H9 (cell line): ENCODE measurements around the gene SEMA6C. TPM values are rescaled to one million over a fixed set of nuclear protein-coding genes. Genes with fewer than 3 reads are reported as not detected.

ENCODE experiments used
- DNase-seq: peaks from one replicate; pipeline ENCODE4 v3.0.0-alpha.2; 2017
- H2AFZ ChIP-seq: one replicate; pipeline ENCODE4 v1.6.1; 2013; ENCODE audit warnings: mild to moderate bottlenecking, low read length, control low read depth, moderate library complexity
- H2AK5ac ChIP-seq: 2 replicates; pipeline ENCODE4 v1.6.1; 2013; ENCODE audit warnings: low read length, control low read depth, mixed read lengths; ENCODE audit not compliant: insufficient read length
- H2BK120ac ChIP-seq: one replicate; pipeline ENCODE4 v1.6.1; 2013; ENCODE audit warnings: low read depth, mild to moderate bottlenecking, low read length, control low read depth, inconsistent platforms; ENCODE audit not compliant: poor library complexity, severe bottlenecking
- H2BK12ac ChIP-seq: 2 replicates; pipeline ENCODE4 v1.6.1; 2013; ENCODE audit warnings: low read length, control low read depth, mixed read lengths, low read depth; ENCODE audit not compliant: insufficient read length
- H2BK15ac ChIP-seq: 2 replicates; pipeline ENCODE4 v1.6.1; 2013; ENCODE audit warnings: low read depth, low read length, control low read depth
- H2BK20ac ChIP-seq: one replicate; pipeline ENCODE4 v1.6.1; 2013; ENCODE audit warnings: low read depth, mild to moderate bottlenecking, low read length, control low read depth, inconsistent platforms; ENCODE audit not compliant: poor library complexity, severe bottlenecking
- H2BK5ac ChIP-seq: 2 replicates; pipeline ENCODE4 v1.6.1; 2013; ENCODE audit warnings: low read length, control low read depth, mixed read lengths; ENCODE audit not compliant: insufficient read length
- H3K14ac ChIP-seq: 2 replicates; pipeline ENCODE4 v1.6.1; 2013; ENCODE audit warnings: low read length, control low read depth; ENCODE audit not compliant: insufficient read depth
- H3K18ac ChIP-seq: 2 replicates; pipeline ENCODE4 v1.6.1; 2013; ENCODE audit warnings: low read depth, mild to moderate bottlenecking, mixed read lengths, low read length, control low read depth; ENCODE audit not compliant: insufficient read length
- H3K23ac ChIP-seq: 2 replicates; pipeline ENCODE4 v1.6.1; 2013; ENCODE audit warnings: low read length, control low read depth, mixed read lengths, low read depth; ENCODE audit not compliant: insufficient read length
- H3K23me2 ChIP-seq: 2 replicates; pipeline ENCODE4 v1.6.1; 2013; ENCODE audit warnings: low read depth, mild to moderate bottlenecking, mixed read lengths, low read length, control low read depth; ENCODE audit not compliant: insufficient read length, poor library complexity, severe bottlenecking
- H3K27ac ChIP-seq: 2 replicates; pipeline ENCODE4 v1.5.1; 2013; ENCODE audit warnings: low read length, control low read depth, mixed read lengths, low read depth; ENCODE audit not compliant: insufficient read length
- H3K27me3 ChIP-seq: 2 replicates; pipeline ENCODE4 v1.6.1; 2013; ENCODE audit warnings: low read length, control low read depth, inconsistent platforms; ENCODE audit not compliant: insufficient read depth
- H3K4ac ChIP-seq: 2 replicates; pipeline ENCODE4 v1.6.1; 2013; ENCODE audit warnings: low read depth, mild to moderate bottlenecking, control low read depth, inconsistent platforms, low read length, moderate library complexity
- H3K4me1 ChIP-seq: 2 replicates; pipeline ENCODE4 v1.6.1; 2013; ENCODE audit warnings: low read length, control low read depth, inconsistent platforms; ENCODE audit not compliant: insufficient read depth
- H3K4me2 ChIP-seq: 2 replicates; pipeline ENCODE4 v1.6.1; 2013; ENCODE audit warnings: low read length, control low read depth, mixed read lengths; ENCODE audit not compliant: insufficient read length, insufficient read depth
- H3K56ac ChIP-seq: 2 replicates; pipeline ENCODE4 v1.6.1; 2013; ENCODE audit warnings: low read depth, mild to moderate bottlenecking, mixed read lengths, low read length, control low read depth; ENCODE audit not compliant: insufficient read length
- H3K79me1 ChIP-seq: 2 replicates; pipeline ENCODE4 v1.6.1; 2013; ENCODE audit warnings: low read depth, mild to moderate bottlenecking, moderate library complexity, low read length, control low read depth, inconsistent platforms; ENCODE audit not compliant: insufficient read depth, poor library complexity, severe bottlenecking
- H3K79me2 ChIP-seq: 2 replicates; pipeline ENCODE4 v1.6.1; 2013; ENCODE audit warnings: low read length, control low read depth, inconsistent platforms; ENCODE audit not compliant: insufficient read depth
- H3K9ac ChIP-seq: 2 replicates; pipeline ENCODE4 v1.6.1; 2013; ENCODE audit warnings: low read length, control low read depth, mixed read lengths; ENCODE audit not compliant: insufficient read length; ENCODE audit errors: extremely low read depth
- H3K9me3 ChIP-seq: one replicate; pipeline ENCODE4 v1.6.1; 2013; ENCODE audit warnings: low read depth, low read length, inconsistent platforms; ENCODE audit not compliant: control insufficient read depth
- H3T11ph ChIP-seq: one replicate; pipeline ENCODE4 v1.6.1; 2013; ENCODE audit warnings: mild to moderate bottlenecking, low read length, control low read depth, inconsistent platforms
- H4K20me1 ChIP-seq: one replicate; pipeline ENCODE4 v1.6.1; 2013; ENCODE audit not compliant: control insufficient read depth, insufficient read length, insufficient read depth
- H4K5ac ChIP-seq: 2 replicates; pipeline ENCODE4 v1.6.1; 2013; ENCODE audit warnings: low read depth, mild to moderate bottlenecking, mixed read lengths, low read length, control low read depth; ENCODE audit not compliant: insufficient read length
- H4K8ac ChIP-seq: replicated peaks from 2 replicates; pipeline ENCODE4 v1.6.1; 2013; ENCODE audit warnings: low read length, control low read depth, mixed read lengths, low read depth; ENCODE audit not compliant: insufficient read length
- H4K91ac ChIP-seq: 2 replicates; pipeline ENCODE4 v1.6.1; 2013; ENCODE audit warnings: low read depth, mild to moderate bottlenecking, moderate library complexity, mixed read lengths, low read length, control low read depth; ENCODE audit not compliant: insufficient read length
- H3K27ac Mint-ChIP-seq, 3 experiments: 2 replicates in 2 of 3; 3 replicates in 1 of 3; pipeline ENCODE4 v1.8.0; 2020 to 2021; ENCODE audit warnings: mixed read lengths in 3 of 3, mild to moderate bottlenecking in 1 of 3, moderate library complexity in 1 of 3
- H3K27me3 Mint-ChIP-seq: 2 replicates; pipeline ENCODE4 v1.8.0; 2021; ENCODE audit warnings: low read depth, mild to moderate bottlenecking, moderate library complexity, mixed read lengths
- H3K36me3 Mint-ChIP-seq, 3 experiments: 2 replicates in 2 of 3; 3 replicates in 1 of 3; pipeline ENCODE4 v1.8.0; 2020 to 2021; ENCODE audit warnings: low read depth in 3 of 3, mixed read lengths in 3 of 3; ENCODE audit not compliant: insufficient read depth in 1 of 3
- H3K4me1 Mint-ChIP-seq, 2 experiments: 2 replicates each; pipeline ENCODE4 v1.8.0; 2020; ENCODE audit warnings: mixed read lengths in 2 of 2
- H3K4me3 Mint-ChIP-seq, 2 experiments: 2 replicates in 1 of 2; 3 replicates in 1 of 2; pipeline ENCODE4 v1.8.0; 2020 to 2021; ENCODE audit warnings: mild to moderate bottlenecking in 2 of 2, mixed read lengths in 2 of 2, moderate library complexity in 1 of 2
- H3K9me3 Mint-ChIP-seq, 2 experiments: 2 replicates in 1 of 2; 3 replicates in 1 of 2; pipeline ENCODE4 v1.8.0; 2020; ENCODE audit warnings: mild to moderate bottlenecking in 2 of 2, mixed read lengths in 2 of 2, moderate library complexity in 1 of 2
- total RNA-seq: library from RNA; stranded (reverse); gene quantifications from 2 replicates; pipeline ENCODE4 v1.2.1, GENCODE V29; 2021
- TF ChIP-seq, protein P1 (sequence below): fragments of 200-600 bp; sonication (generic); conservative IDR thresholded peaks from 3 replicates; pipeline ENCODE4 v1.8.0; 2021; ENCODE audit warnings: antibody characterized with exemption, mild to moderate bottlenecking

Gene SEMA6C
- total RNA-seq, 1 experiment from 2014 or later: 12.3 TPM

DNA sequence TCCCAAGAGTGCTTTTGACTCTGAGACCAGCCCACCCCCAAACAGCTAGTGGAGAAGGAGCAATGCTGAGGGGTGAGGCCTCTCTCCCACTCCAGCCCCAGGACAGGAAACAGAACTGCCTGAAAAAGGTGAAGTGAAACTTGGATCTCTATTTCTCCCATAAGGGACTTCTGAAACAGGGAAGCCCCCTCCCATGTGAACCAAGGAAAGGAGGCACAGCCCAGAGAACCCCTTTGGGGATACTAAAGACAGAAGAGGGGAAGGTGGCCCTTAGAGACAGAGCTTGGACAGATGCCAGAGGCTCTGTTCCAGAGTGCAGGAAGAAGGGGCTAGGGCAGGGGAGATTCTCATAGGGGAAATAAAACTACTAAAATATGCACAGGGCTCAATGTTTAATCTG is 12.9 kb upstream of the SEMA6C start:
- Mint-ChIP-seq H3K27ac (peak overlapping the region in 2 of 3 experiments; percentile 53 to 59; a peak in 2 of 7 replicates), H3K4me3 (no peak overlapping the region), H3K4me1 (peaks cover 12 to 14% of the 10 kb centered on the region in 2 experiments), H3K27me3 (no peaks in the 10 kb centered on the region), H3K36me3 (peaks cover 5 to 29% (median 25%) of the 10 kb centered on the region in 3 experiments; a peak in 6 of 7 replicates), H3K9me3 (no peaks in the 10 kb centered on the region; a peak in 1 of 5 replicates)
- Histone ChIP-seq H3K56ac (no peak overlapping the region), H3K27ac (no peak overlapping the region), H2BK12ac (no peak overlapping the region), H3K14ac (no peak overlapping the region), H2AFZ (no peak overlapping the region), H3K23me2 (no peaks in the 10 kb centered on the region), H3T11ph (no peak overlapping the region), H3K18ac (no peak overlapping the region), H3K79me2 (no peaks in the 10 kb centered on the region), H3K79me1 (no peaks in the 10 kb centered on the region), H2BK120ac (no peak overlapping the region), H4K91ac (no peak overlapping the region), H3K4ac (no peak overlapping the region), H3K9ac (no peak overlapping the region), H3K23ac (no peak overlapping the region), H4K8ac (no peak overlapping the region), H3K4me2 (no peak overlapping the region), H4K20me1 (no peaks in the 10 kb centered on the region), H4K5ac (no peak overlapping the region), H3K4me1 (no peaks in the 10 kb centered on the region), H3K9me3 (no peaks in the 10 kb centered on the region), H2BK5ac (no peak overlapping the region), H2BK20ac (no peak overlapping the region), H3K27me3 (no peaks in the 10 kb centered on the region), H2AK5ac (no peak overlapping the region), H2BK15ac (no peak overlapping the region)
- TF ChIP-seq, protein P1, sequence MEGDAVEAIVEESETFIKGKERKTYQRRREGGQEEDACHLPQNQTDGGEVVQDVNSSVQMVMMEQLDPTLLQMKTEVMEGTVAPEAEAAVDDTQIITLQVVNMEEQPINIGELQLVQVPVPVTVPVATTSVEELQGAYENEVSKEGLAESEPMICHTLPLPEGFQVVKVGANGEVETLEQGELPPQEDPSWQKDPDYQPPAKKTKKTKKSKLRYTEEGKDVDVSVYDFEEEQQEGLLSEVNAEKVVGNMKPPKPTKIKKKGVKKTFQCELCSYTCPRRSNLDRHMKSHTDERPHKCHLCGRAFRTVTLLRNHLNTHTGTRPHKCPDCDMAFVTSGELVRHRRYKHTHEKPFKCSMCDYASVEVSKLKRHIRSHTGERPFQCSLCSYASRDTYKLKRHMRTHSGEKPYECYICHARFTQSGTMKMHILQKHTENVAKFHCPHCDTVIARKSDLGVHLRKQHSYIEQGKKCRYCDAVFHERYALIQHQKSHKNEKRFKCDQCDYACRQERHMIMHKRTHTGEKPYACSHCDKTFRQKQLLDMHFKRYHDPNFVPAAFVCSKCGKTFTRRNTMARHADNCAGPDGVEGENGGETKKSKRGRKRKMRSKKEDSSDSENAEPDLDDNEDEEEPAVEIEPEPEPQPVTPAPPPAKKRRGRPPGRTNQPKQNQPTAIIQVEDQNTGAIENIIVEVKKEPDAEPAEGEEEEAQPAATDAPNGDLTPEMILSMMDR: no peak
- no peak for DNase-seq
